ENCODE measurements around the gene PRKCE.

- TF ChIP-seq CTCF (IDR thresholded peaks at IDR 0.05; ENCODE audit: control extremely low read depth in 1 of 3, insufficient read depth in 1 of 3, low read depth in 1 of 3, low read length in 3 of 3) (no peak), EZH2 (IDR thresholded peaks at IDR 0.05; ENCODE audit: low read depth, low read length, severe bottlenecking) (no peak), YY1 (IDR thresholded peaks at IDR 0.05; ENCODE audit: low read depth, low read length) (no peak), RXRA (IDR thresholded peaks at IDR 0.05; ENCODE audit: insufficient read depth, low read depth, low read length) (no peak), MAX (IDR thresholded peaks at IDR 0.05) (no peak), ZNF274 (IDR thresholded peaks at IDR 0.05; ENCODE audit: borderline replicate concordance, extremely low read depth, low read length) (no peak), RNF2 (IDR thresholded peaks at IDR 0.05; ENCODE audit: borderline replicate concordance, low read depth, low read length, missing control alignments, poor library complexity, severe bottlenecking) (no peak), POLR2A (IDR thresholded peaks at IDR 0.05; ENCODE audit: control extremely low read depth in 1 of 2, low read depth in 2 of 2, low read length in 2 of 2) (no peak), CREB1 (IDR thresholded peaks at IDR 0.05) (no peak), EGR1 (IDR thresholded peaks at IDR 0.05; ENCODE audit: borderline replicate concordance, low read depth, low read length) (no peak), CHD2 (IDR thresholded peaks at IDR 0.05; ENCODE audit: low read length) (no peak), JUND (IDR thresholded peaks at IDR 0.05; ENCODE audit: low read length) (no peak), USF2 (IDR thresholded peaks at IDR 0.05; ENCODE audit: low read length) (no peak)
Measured at GRCh38 chr2:46181306-46181705, 529.8 kb downstream of the PRKCE start.
